Aorta (tissue), 5 donors: ENCODE results near the gene ESPNL. TPM values are rescaled to one million over a fixed set of nuclear protein-coding genes. Genes with fewer than 3 reads are reported as not detected.
"Not testable (repeated sequence)": the region's sequence is repeated elsewhere in the genome, so short reads cannot be mapped to it uniquely, and the experiment has no call there.

Source experiments
- ATAC-seq: fragments of 200-7000 bp; cut with Tn5 transposase; one replicate; pipeline ENCODE4 v1.9.1; 2022; ENCODE audit warnings: moderate library complexity; ENCODE audit not compliant: low FRiP score
- DNase-seq, 2 donors: peaks; one replicate each; pipeline ENCODE4 v3.0.0-alpha.2; 2020
- H3K27ac ChIP-seq, 2 donors: one replicate each; pipeline ENCODE4 v1.5.1; 2013; ENCODE audit warnings: low read length in 2 of 2, mild to moderate bottlenecking in 2 of 2, moderate library complexity in 2 of 2, control low read depth in 1 of 2, inconsistent platforms in 1 of 2, low read depth in 1 of 2
- H3K27me3 ChIP-seq, 2 donors: one replicate each; pipeline ENCODE4 v1.6.1; 2013; ENCODE audit warnings: control low read depth in 1 of 2, low read length in 1 of 2, mild to moderate bottlenecking in 1 of 2, moderate library complexity in 1 of 2; ENCODE audit not compliant: insufficient read depth in 2 of 2, control insufficient read depth in 1 of 2
- H3K36me3 ChIP-seq, 2 donors: one replicate each; pipeline ENCODE4 v1.6.1; 2013; ENCODE audit warnings: control low read depth in 1 of 2, low read length in 1 of 2, mild to moderate bottlenecking in 1 of 2; ENCODE audit not compliant: insufficient read depth in 2 of 2, control insufficient read depth in 1 of 2
- H3K4me1 ChIP-seq, 2 donors: one replicate each; pipeline ENCODE4 v1.6.1; 2013; ENCODE audit warnings: low read length in 2 of 2, control low read depth in 1 of 2, mild to moderate bottlenecking in 1 of 2, moderate library complexity in 1 of 2; ENCODE audit not compliant: insufficient read depth in 2 of 2, control insufficient read depth in 1 of 2
- H3K4me3 ChIP-seq, 2 donors: one replicate each; pipeline ENCODE4 v1.5.1; 2013; ENCODE audit warnings: low read length in 2 of 2, control low read depth in 1 of 2, mild to moderate bottlenecking in 1 of 2
- H3K9me3 ChIP-seq: one replicate; pipeline ENCODE4 v1.6.1; 2013; ENCODE audit warnings: mild to moderate bottlenecking, low read length; ENCODE audit not compliant: control insufficient read depth
- WGBS, 2 donors: extraction: QIAGEN DNeasy Blood & Tissue Kit; methylation state at CpG; one replicate each; pipeline ENCODE4 v1.1.7; 2013; 5-methylcytosine and 5-hydroxymethylcytosine counted together
- intact Hi-C, 2 donors: fragments of 100-400 bp; cut with DNase I; formaldehyde crosslinking; loops; one replicate each; pipeline versions ENCODE4 v1.14.2 to v1.15.0; 2022
- polyA plus RNA-seq, 2 donors: library from polyadenylated mRNA; stranded (reverse); fragments of 200-250 nt; gene quantifications; one replicate each; pipeline ENCODE4 v1.2.3, GENCODE V29; 2013
- total RNA-seq, 2 donors: library from RNA; stranded (reverse); fragmentation: NEBNext Ultra II Directional; extraction: Animal tissue kit (Norgen Biotek cat#: 25700); gene quantifications; one replicate each; pipeline ENCODE4 v1.2.1, GENCODE V29; 2021
- donor health status: healthy with polysubstance abuse.
- donor health status: Bipolar disorder and iron deficiency.
- donor health status: DM: no; HTN: no; CAD: no.
- donor health status: DM: no; HTN: no; CAD: no.
- donor health status: DM: yes; HTN: yes; CAD: no.

Gene ESPNL
- total and polyA plus RNA-seq, 4 donors = 0.20 TPM; not detected in 3

- H3K9me3 ChIP-seq = no peaks in the 10 kb centered on the region
- H3K4me1 ChIP-seq = no peaks in the 10 kb centered on the region
- peak overlapping the region; percentile 13 to 44 for H3K4me3 ChIP-seq
- ATAC-seq (peak; percentile 2), DNase-seq (no peak)
- peak overlapping the region in 1 of 2 donors; percentile 23 for H3K27ac ChIP-seq
- intact Hi-C loops = loop anchor here (2.0 to 10.0 kb wide), 4 partner anchors 76 to 203 kb away; partner anchors contain the start of genes UBE2F (in 2 of the 2), KLHL30 (in 1 of the 2) and RAMP1 (in 1 of the 2)
- H3K36me3 ChIP-seq = peaks cover 0 to 2% of the 10 kb centered on the region in 2 donors
- no peaks in the 10 kb centered on the region for H3K27me3 ChIP-seq
- WGBS, 2 donors = 1 to 2% methylated on average over 29 of the region's 29 CpGs
Measured at GRCh38 chr2:238061315-238062202, 38.6 kb upstream of the ESPNL start.

GRCh38 chr2:238063414-238064189 lies 36.5 kb upstream of the ESPNL start:
- no peaks in the 10 kb centered on the region for H3K9me3 ChIP-seq
- H3K27ac ChIP-seq = no peak overlapping the region
- peaks cover 0 to 2% of the 10 kb centered on the region in 2 donors for H3K36me3 ChIP-seq
- H3K27me3 ChIP-seq = no peaks in the 10 kb centered on the region
- no peak overlapping the region for H3K4me3 ChIP-seq
- intact Hi-C loops = loop anchor here (5.0 to 10.0 kb wide), 3 partner anchors 74 to 201 kb away; partner anchors contain the start of genes UBE2F (in 2 of the 2) and KLHL30 (in 1 of the 2)
- no peak for ATAC-seq
- 89% methylated on average over 8 of the region's 8 CpGs for WGBS, 2 donors
- no peaks in the 10 kb centered on the region for H3K4me1 ChIP-seq
- no peak for DNase-seq

GRCh38 chr2:238064376-238064775 lies 35.8 kb upstream of the ESPNL start:
- H3K4me3 ChIP-seq = no peak overlapping the region
- ATAC-seq = no peak
- no peaks in the 10 kb centered on the region for H3K4me1 ChIP-seq
- H3K36me3 ChIP-seq = peaks cover 0 to 4% of the 10 kb centered on the region in 2 donors
- 88 to 90% methylated on average over 7 of the region's 7 CpGs for WGBS, 2 donors
- H3K27me3 ChIP-seq = no peaks in the 10 kb centered on the region
- intact Hi-C loops = loop anchor here (5.0 to 10.0 kb wide), 3 partner anchors 73 to 200 kb away; partner anchors contain the start of genes UBE2F (in 2 of the 2) and KLHL30 (in 1 of the 2)
- DNase-seq = no peak
- H3K27ac ChIP-seq = no peak overlapping the region
- no peaks in the 10 kb centered on the region for H3K9me3 ChIP-seq

- WGBS, 2 donors = 86% methylated on average over 18 of the region's 18 CpGs
- H3K27ac ChIP-seq = no peak overlapping the region
- H3K36me3 ChIP-seq = peaks cover 3 to 5% of the 10 kb centered on the region in 2 donors
- ATAC-seq (no peak), DNase-seq (no peak)
- no peaks in the 10 kb centered on the region for H3K9me3 ChIP-seq
- no peaks in the 10 kb centered on the region for H3K27me3 ChIP-seq
- H3K4me1 ChIP-seq = no peaks in the 10 kb centered on the region
- intact Hi-C loops = loop anchor here in 1 of 2 donors (10.0 kb wide), 1 partner anchor 200 kb away; no protein-coding TSS in a partner anchor
- no peak overlapping the region for H3K4me3 ChIP-seq
Measured at GRCh38 chr2:238065071-238065846, 34.9 kb upstream of the ESPNL start.

- Histone ChIP-seq H3K36me3 (peaks cover 3 to 5% of the 10 kb centered on the region in 2 donors), H3K4me3 (no peak overlapping the region), H3K27me3 (no peaks in the 10 kb centered on the region), H3K27ac (no peak overlapping the region), H3K4me1 (no peaks in the 10 kb centered on the region), H3K9me3 (no peaks in the 10 kb centered on the region)
- DNase-seq = no peak
- ATAC-seq = no peak
- WGBS, 2 donors = 86% methylated on average over 9 of the region's 9 CpGs
- intact Hi-C loops = loop anchor here in 1 of 2 donors (10.0 kb wide), 1 partner anchor 199 kb away; no protein-coding TSS in a partner anchor
Measured at GRCh38 chr2:238066218-238066617, 33.9 kb upstream of the ESPNL start.

GRCh38 chr2:238066718-238067117 lies 33.4 kb upstream of the ESPNL start:
- not testable (repeated sequence) for DNase-seq, ATAC-seq, H3K4me1 ChIP-seq, H3K27me3 ChIP-seq, H3K4me3 ChIP-seq, H3K27ac ChIP-seq, H3K9me3 ChIP-seq, H3K36me3 ChIP-seq
- WGBS, 2 donors = 94 to 96% methylated on average over 7 of the region's 7 CpGs
- intact Hi-C loops = loop anchor here in 1 of 2 donors (10.0 kb wide), 1 partner anchor 198 kb away; no protein-coding TSS in a partner anchor

- no peak overlapping the region for H3K27ac ChIP-seq
- H3K36me3 ChIP-seq = peaks cover 3 to 5% of the 10 kb centered on the region in 2 donors
- no peaks in the 10 kb centered on the region for H3K4me1 ChIP-seq
- H3K27me3 ChIP-seq = no peaks in the 10 kb centered on the region
- ATAC-seq = no peak
- intact Hi-C loops = loop anchor here in 1 of 2 donors (10.0 kb wide), 1 partner anchor 197 kb away; no protein-coding TSS in a partner anchor
- H3K4me3 ChIP-seq = no peak overlapping the region
- DNase-seq = no peak
- H3K9me3 ChIP-seq = no peaks in the 10 kb centered on the region
- 95 to 100% methylated on average over 7 of the region's 7 CpGs for WGBS, 2 donors
Measured at GRCh38 chr2:238067939-238068338, 32.2 kb upstream of the ESPNL start.
